ENCODE measurements around the gene ITPRIPL1.

DNA sequence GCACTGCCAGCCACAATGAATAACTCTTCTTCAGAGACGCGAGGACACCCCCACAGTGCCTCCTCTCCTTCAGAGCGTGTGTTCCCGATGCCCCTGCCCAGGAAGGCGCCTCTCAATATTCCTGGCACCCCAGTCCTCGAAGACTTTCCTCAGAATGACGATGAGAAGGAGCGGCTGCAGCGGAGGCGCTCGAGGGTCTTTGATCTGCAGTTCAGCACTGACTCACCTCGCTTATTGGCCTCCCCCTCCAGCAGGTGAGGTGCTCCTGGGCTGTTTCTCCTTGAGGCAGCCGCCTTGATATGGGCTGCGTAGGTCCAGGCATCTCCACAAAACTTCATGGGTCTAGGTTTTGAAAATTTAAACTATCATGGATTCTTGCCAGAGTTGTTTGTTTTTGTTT is 16.5 kb downstream of the ITPRIPL1 start:
- no peak for TF ChIP-seq CTCF (IDR thresholded peaks at IDR 0.05)
- no peak for TF ChIP-seq POLR2A (IDR thresholded peaks at IDR 0.05)
- no peak for TF ChIP-seq POLR2AphosphoS5 (IDR thresholded peaks at IDR 0.05)
- TF ChIP-seq EP300 (IDR thresholded peaks at IDR 0.05): no peak

Measured in stomach (tissue), 4 donors.